GM21381 (cell line): ENCODE measurements around the gene PDE6B.

Experiments used
- ATAC-seq: cut with Tn5 transposase; IDR thresholded peaks from one replicate; pipeline ENCODE4 v1.9.1; 2021; ENCODE audit warnings: mild to moderate bottlenecking, moderate library complexity; ENCODE audit not compliant: unreplicated experiment

The PDE6B gene

GRCh38 chr4:655464-656151 lies 30.2 kb downstream of the PDE6B start:
- ATAC-seq: no peak

- no peak for ATAC-seq
Measured at GRCh38 chr4:656436-657337, 31.3 kb downstream of the PDE6B start.

- no peak for ATAC-seq
Measured at GRCh38 chr4:657338-657833, 32.0 kb downstream of the PDE6B start.

- ATAC-seq: no peak
Measured at GRCh38 chr4:657834-658667, 32.7 kb downstream of the PDE6B start.

GRCh38 chr4:658681-659667 lies 33.6 kb downstream of the PDE6B start:
- ATAC-seq: no peak

GRCh38 chr4:659851-660250 lies 34.5 kb downstream of the PDE6B start:
- ATAC-seq: no peak

- no peak for ATAC-seq
Measured at GRCh38 chr4:660401-660800, 35.0 kb downstream of the PDE6B start.

- ATAC-seq: no peak
Measured at GRCh38 chr4:661231-661630, 35.9 kb downstream of the PDE6B start.

GRCh38 chr4:661881-662761 lies 36.7 kb downstream of the PDE6B start:
- ATAC-seq: no peak

GRCh38 chr4:663046-663437 lies 37.7 kb downstream of the PDE6B start:
- ATAC-seq: no peak

GRCh38 chr4:663438-664428 lies 38.4 kb downstream of the PDE6B start:
- ATAC-seq: peak; percentile 73

GRCh38 chr4:664713-665231 lies 39.4 kb downstream of the PDE6B start:
- no peak for ATAC-seq

GRCh38 chr4:665381-665750 lies 40.0 kb downstream of the PDE6B start:
- ATAC-seq: no peak

- ATAC-seq: no peak
Measured at GRCh38 chr4:665751-666435, 40.5 kb downstream of the PDE6B start.

- ATAC-seq: no peak
Measured at GRCh38 chr4:666436-666810, 41.0 kb downstream of the PDE6B start.

- no peak for ATAC-seq
Measured at GRCh38 chr4:666822-667544, 41.6 kb downstream of the PDE6B start.
